Measurements from ENCODE around the gene ABCC4. TPM values are rescaled to one million over a fixed set of nuclear protein-coding genes. Genes with fewer than 3 reads are reported as not detected.

ABCC4 gene
- total RNA-seq, 1 donor from 2014 or later = 11.7 TPM

- no peak overlapping the region for H3K27ac Mint-ChIP-seq
- ATAC-seq (ENCODE audit: low read depth) (no peak), DNase-seq (no peak)
- no peaks in the 10 kb centered on the region for H3K4me1 Mint-ChIP-seq
- TF ChIP-seq CTCF (IDR thresholded peaks at IDR 0.05) = no peak
- ChIA-PET CTCF (no interaction called here), POLR2A (no interaction called here)
- H3K36me3 Mint-ChIP-seq (ENCODE audit: low read depth) = peaks cover 15% of the 10 kb centered on the region
- intact Hi-C loops (cut with micrococcal nuclease) = no loop called here
- H3K27me3 Mint-ChIP-seq = no peaks in the 10 kb centered on the region
- no peak overlapping the region for H3K4me3 Mint-ChIP-seq
- peaks cover 5% of the 10 kb centered on the region for H3K9me3 Mint-ChIP-seq
Measured at GRCh38 chr13:95030821-95031343, 270.4 kb downstream of the ABCC4 start.

- H3K4me1 Mint-ChIP-seq = no peaks in the 10 kb centered on the region
- ATAC-seq (ENCODE audit: low read depth) (no peak), DNase-seq (no peak)
- H3K27ac Mint-ChIP-seq = no peak overlapping the region
- peaks cover 8% of the 10 kb centered on the region for H3K36me3 Mint-ChIP-seq (ENCODE audit: low read depth)
- H3K27me3 Mint-ChIP-seq = no peaks in the 10 kb centered on the region
- ChIA-PET CTCF (no interaction called here), POLR2A (no interaction called here)
- intact Hi-C loops (cut with micrococcal nuclease) = no loop called here
- H3K9me3 Mint-ChIP-seq = peaks cover 5% of the 10 kb centered on the region
- H3K4me3 Mint-ChIP-seq = no peak overlapping the region
- no peak for TF ChIP-seq CTCF (IDR thresholded peaks at IDR 0.05)
Measured at GRCh38 chr13:95027638-95028037, 273.6 kb downstream of the ABCC4 start.

- POLR2A ChIA-PET = no interaction called here
- ATAC-seq (ENCODE audit: low read depth) (no peak), DNase-seq (no peak)
- H3K9me3 Mint-ChIP-seq = peaks cover 5% of the 10 kb centered on the region
- no peaks in the 10 kb centered on the region for H3K27me3 Mint-ChIP-seq
- CTCF ChIA-PET = no interaction called here
- H3K4me1 Mint-ChIP-seq = no peaks in the 10 kb centered on the region
- intact Hi-C loops (cut with micrococcal nuclease) = no loop called here
- no peak for TF ChIP-seq CTCF (IDR thresholded peaks at IDR 0.05)
- no peak overlapping the region for H3K27ac Mint-ChIP-seq
- no peak overlapping the region for H3K4me3 Mint-ChIP-seq
- peaks cover 18% of the 10 kb centered on the region for H3K36me3 Mint-ChIP-seq (ENCODE audit: low read depth)
Measured at GRCh38 chr13:95025116-95025515, 276.1 kb downstream of the ABCC4 start.

GRCh38 chr13:95023405-95023804 is 277.8 kb downstream of the ABCC4 start:
- no peaks in the 10 kb centered on the region for H3K27me3 Mint-ChIP-seq
- no peak overlapping the region for H3K4me3 Mint-ChIP-seq
- H3K27ac Mint-ChIP-seq = no peak overlapping the region
- no peak for TF ChIP-seq CTCF (IDR thresholded peaks at IDR 0.05)
- H3K36me3 Mint-ChIP-seq (ENCODE audit: low read depth) = peaks cover 18% of the 10 kb centered on the region
- no peaks in the 10 kb centered on the region for H3K4me1 Mint-ChIP-seq
- CTCF ChIA-PET = no interaction called here
- POLR2A ChIA-PET = no interaction called here
- ATAC-seq (ENCODE audit: low read depth) = no peak
- DNase-seq = no peak
- H3K9me3 Mint-ChIP-seq = peaks cover 4% of the 10 kb centered on the region
- intact Hi-C loops (cut with micrococcal nuclease) = no loop called here

GRCh38 chr13:95020298-95020987 is 280.8 kb downstream of the ABCC4 start:
- Mint-ChIP-seq H3K36me3 (ENCODE audit: low read depth) (peaks cover 17% of the 10 kb centered on the region), H3K4me1 (no peaks in the 10 kb centered on the region), H3K27ac (no peak overlapping the region), H3K9me3 (no peaks in the 10 kb centered on the region), H3K4me3 (no peak overlapping the region), H3K27me3 (no peaks in the 10 kb centered on the region)
- TF ChIP-seq CTCF (IDR thresholded peaks at IDR 0.05) = no peak
- intact Hi-C loops (cut with micrococcal nuclease) = no loop called here
- ChIA-PET POLR2A (no interaction called here), CTCF (no interaction called here)
- DNase-seq = no peak
- no peak for ATAC-seq (ENCODE audit: low read depth)
